ENCODE measurements around the gene NTF3.

The NTF3 gene

DNA sequence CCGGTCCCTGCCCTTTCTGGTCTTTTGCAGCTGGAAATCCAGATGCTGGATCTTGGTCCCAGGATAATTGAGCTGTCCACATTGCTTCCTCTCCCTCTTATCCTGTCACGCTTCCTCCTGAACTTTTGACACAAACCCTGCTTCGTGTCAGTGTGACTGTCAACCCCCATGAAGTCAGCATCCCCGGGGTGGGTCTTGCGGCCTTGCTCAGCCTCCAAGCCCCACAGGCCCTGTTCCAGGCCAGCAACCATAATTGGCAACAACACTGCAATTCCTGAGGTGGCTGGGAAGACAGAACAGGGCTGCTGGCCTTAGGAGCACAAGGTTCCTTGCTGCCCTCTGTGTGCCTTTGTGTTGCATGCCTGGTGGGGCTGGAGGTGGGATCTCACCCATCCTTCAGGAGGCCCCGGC lies 74.9 kb downstream of the NTF3 start:
- no peaks in the 10 kb centered on the region for H3K9me3 ChIP-seq (ENCODE audit: control insufficient read depth, low read length)
- no peak for DNase-seq (ENCODE audit: low read depth)
- H3K9ac ChIP-seq (ENCODE audit: low read length) = no peak overlapping the region
- H3K4me1 ChIP-seq (ENCODE audit: control insufficient read depth, insufficient read depth, low read length) = peaks cover 6% of the 10 kb centered on the region
- no peak overlapping the region for H3K4me3 ChIP-seq (ENCODE audit: low read length)
- H3K27me3 ChIP-seq (replicated peaks; ENCODE audit: control insufficient read depth, insufficient read depth, low read length) = peaks cover 14% of the 10 kb centered on the region
- H3K36me3 ChIP-seq (ENCODE audit: control insufficient read depth, insufficient read depth, low read length, severe bottlenecking) = no peaks in the 10 kb centered on the region

DNA sequence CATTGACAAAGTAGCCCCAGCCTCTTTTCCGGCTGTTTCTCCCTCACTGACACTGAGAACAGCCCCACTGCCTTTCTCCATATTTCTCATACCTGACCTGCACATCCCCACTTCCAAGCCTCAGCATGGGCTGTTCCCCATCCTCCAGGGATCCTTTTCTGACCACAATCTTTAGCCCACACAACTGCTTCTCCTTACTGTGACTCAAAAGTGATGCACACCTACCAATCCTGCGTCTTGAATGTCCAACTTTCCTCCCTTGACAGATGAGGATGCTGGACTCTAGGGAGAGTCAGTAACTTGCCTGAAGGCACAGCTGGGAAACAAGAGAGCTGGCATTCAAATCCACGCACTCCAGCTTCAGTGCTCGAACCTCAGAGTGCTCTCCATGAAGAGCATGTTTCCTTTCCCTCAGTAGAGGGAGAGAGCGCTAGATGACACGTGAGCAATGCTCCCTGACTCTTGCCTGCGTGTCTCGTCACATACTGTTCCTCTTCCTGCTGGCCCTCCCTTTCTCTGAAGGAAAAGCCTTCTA lies 75.6 kb downstream of the NTF3 start:
- Histone ChIP-seq H3K9me3 (ENCODE audit: control insufficient read depth, low read length) (no peaks in the 10 kb centered on the region), H3K9ac (ENCODE audit: low read length) (no peak overlapping the region), H3K4me3 (ENCODE audit: low read length) (no peak overlapping the region), H3K36me3 (ENCODE audit: control insufficient read depth, insufficient read depth, low read length, severe bottlenecking) (no peaks in the 10 kb centered on the region), H3K27me3 (replicated peaks; ENCODE audit: control insufficient read depth, insufficient read depth, low read length) (peaks cover 19% of the 10 kb centered on the region), H3K4me1 (ENCODE audit: control insufficient read depth, insufficient read depth, low read length) (peaks cover 9% of the 10 kb centered on the region)
- no peak for DNase-seq (ENCODE audit: low read depth)

DNA sequence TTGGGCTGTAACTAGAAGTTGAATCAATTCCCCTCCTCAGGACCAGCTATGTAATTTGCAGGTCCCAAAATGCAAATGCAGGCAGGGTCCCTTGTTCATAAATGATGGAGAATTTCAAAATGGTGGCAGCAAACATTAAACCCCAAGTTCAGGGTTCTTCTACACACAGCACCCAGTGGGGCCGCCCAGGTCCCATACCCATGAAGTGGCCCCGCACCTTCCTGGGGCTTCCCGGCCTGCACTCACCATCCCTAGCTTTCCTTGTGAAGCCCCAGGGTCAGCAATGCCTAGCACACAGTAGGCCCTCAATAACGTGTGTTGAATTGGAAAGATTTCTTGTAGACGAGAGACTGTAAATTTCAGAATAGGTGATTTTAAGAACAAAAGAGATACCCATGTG lies 76.0 kb downstream of the NTF3 start:
- Histone ChIP-seq H3K4me1 (ENCODE audit: control insufficient read depth, insufficient read depth, low read length) (peaks cover 9% of the 10 kb centered on the region), H3K9ac (ENCODE audit: low read length) (no peak overlapping the region), H3K4me3 (ENCODE audit: low read length) (no peak overlapping the region), H3K27me3 (replicated peaks; ENCODE audit: control insufficient read depth, insufficient read depth, low read length) (peaks cover 19% of the 10 kb centered on the region), H3K9me3 (ENCODE audit: control insufficient read depth, low read length) (no peaks in the 10 kb centered on the region), H3K36me3 (ENCODE audit: control insufficient read depth, insufficient read depth, low read length, severe bottlenecking) (no peaks in the 10 kb centered on the region)
- DNase-seq (ENCODE audit: low read depth) = no peak

DNA sequence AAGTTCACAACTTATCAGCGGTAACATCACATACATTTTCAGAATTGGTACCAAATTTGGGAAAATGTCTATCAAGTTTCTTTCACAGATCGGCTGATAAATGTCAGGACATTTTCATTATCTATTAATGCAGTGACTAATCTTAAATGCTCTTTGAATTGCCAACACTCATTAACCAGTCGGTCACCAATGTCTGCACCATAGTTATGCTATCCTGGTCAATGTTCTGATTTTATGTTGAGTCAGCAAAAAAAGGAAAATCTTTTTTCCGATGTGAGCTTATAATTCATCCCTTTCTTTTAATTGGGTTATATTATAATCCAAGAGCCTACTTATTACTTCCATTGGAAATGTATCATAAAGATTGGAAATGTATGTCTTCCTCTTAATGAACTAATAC lies 77.2 kb downstream of the NTF3 start:
- DNase-seq (ENCODE audit: low read depth) = no peak
- Histone ChIP-seq H3K9me3 (ENCODE audit: control insufficient read depth, low read length) (no peaks in the 10 kb centered on the region), H3K9ac (ENCODE audit: low read length) (no peak overlapping the region)

DNA sequence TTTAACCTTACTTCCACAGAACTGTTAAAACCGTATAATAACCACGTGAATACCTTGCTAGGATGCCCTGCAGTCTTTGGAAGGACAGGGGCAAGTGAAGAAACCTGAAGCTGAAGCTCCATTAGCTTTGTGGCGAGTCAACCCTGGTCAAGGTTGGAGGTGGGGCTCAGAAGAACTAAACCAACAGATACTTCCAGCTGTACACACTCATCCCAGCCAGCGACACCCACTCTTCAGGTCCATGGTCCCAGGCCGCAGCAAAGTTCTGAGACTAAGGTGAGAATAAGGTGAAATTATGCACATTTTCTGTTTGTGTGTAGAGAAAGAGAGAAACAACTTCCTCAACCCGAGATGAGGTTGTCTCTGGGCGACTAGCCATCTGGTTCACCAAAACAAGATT lies 77.6 kb downstream of the NTF3 start:
- H3K27me3 ChIP-seq (replicated peaks; ENCODE audit: control insufficient read depth, insufficient read depth, low read length) = peaks cover 19% of the 10 kb centered on the region
- no peaks in the 10 kb centered on the region for H3K36me3 ChIP-seq (ENCODE audit: control insufficient read depth, insufficient read depth, low read length, severe bottlenecking)
- H3K9ac ChIP-seq (ENCODE audit: low read length) = no peak overlapping the region
- H3K4me1 ChIP-seq (ENCODE audit: control insufficient read depth, insufficient read depth, low read length) = peaks cover 9% of the 10 kb centered on the region
- no peak overlapping the region for H3K4me3 ChIP-seq (ENCODE audit: low read length)
- H3K9me3 ChIP-seq (ENCODE audit: control insufficient read depth, low read length) = no peaks in the 10 kb centered on the region
- DNase-seq (ENCODE audit: low read depth) = no peak

More for the DNA sequence above, 77.2 kb downstream of the NTF3 start:
- peaks cover 9% of the 10 kb centered on the region for H3K4me1 ChIP-seq (ENCODE audit: control insufficient read depth, insufficient read depth, low read length)
- H3K4me3 ChIP-seq (ENCODE audit: low read length) = no peak overlapping the region
- H3K27me3 ChIP-seq (replicated peaks; ENCODE audit: control insufficient read depth, insufficient read depth, low read length) = peaks cover 19% of the 10 kb centered on the region
- H3K36me3 ChIP-seq (ENCODE audit: control insufficient read depth, insufficient read depth, low read length, severe bottlenecking) = no peaks in the 10 kb centered on the region

DNA sequence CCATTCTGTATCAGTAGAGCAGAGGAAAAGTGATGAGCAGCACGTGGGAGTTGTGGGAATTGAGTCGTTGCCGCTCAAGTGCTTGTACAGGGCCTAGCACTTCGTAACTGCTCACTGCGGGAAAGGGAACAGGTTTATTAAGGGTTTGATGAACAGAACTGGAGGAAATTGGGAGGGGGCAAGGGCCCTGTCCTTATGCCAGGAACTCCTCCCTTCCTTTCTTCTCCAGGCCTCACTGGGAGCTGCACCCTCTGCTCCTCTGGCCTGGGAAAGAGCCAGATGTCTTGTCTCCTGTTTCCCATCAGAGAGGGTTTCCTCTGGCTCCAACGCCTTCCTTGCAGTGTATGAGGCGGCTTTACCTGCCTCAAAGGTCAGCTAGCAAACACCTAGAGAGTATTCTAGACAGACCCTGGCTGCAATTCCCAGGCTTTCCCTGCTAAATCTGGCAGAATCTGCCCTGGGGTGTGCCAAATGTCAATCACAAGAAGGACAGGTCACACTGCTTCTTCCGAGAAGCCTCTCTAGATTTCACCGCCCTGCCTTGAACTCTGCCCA lies 78.4 kb downstream of the NTF3 start:
- H3K4me1 ChIP-seq (ENCODE audit: control insufficient read depth, insufficient read depth, low read length) = peaks cover 9% of the 10 kb centered on the region
- no peak for DNase-seq (ENCODE audit: low read depth)
- H3K9me3 ChIP-seq (ENCODE audit: control insufficient read depth, low read length) = no peaks in the 10 kb centered on the region
- no peak overlapping the region for H3K9ac ChIP-seq (ENCODE audit: low read length)
- H3K27me3 ChIP-seq (replicated peaks; ENCODE audit: control insufficient read depth, insufficient read depth, low read length) = peaks cover 19% of the 10 kb centered on the region
- H3K36me3 ChIP-seq (ENCODE audit: control insufficient read depth, insufficient read depth, low read length, severe bottlenecking) = no peaks in the 10 kb centered on the region
- H3K4me3 ChIP-seq (ENCODE audit: low read length) = no peak overlapping the region

DNA sequence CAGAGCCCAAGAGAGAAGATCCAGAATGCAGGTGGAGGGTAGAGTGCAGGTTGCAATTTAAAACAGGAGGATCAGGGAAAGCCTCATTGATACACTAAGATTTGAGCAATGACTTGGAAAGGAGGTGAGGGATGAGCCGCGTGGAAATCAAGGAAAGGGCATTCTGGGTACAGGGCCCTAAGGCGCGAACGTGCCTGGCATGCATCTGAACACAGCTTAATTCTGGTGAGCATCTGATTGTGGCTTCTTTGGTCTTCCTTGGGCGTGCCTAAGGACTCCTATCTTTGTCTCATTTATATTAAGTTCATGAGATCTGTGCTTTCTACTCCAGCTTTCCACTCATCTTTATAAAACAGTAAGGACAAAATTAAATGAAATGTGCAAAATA lies 79.3 kb downstream of the NTF3 start:
- Histone ChIP-seq H3K27me3 (replicated peaks; ENCODE audit: control insufficient read depth, insufficient read depth, low read length) (peaks cover 19% of the 10 kb centered on the region), H3K4me3 (ENCODE audit: low read length) (no peak overlapping the region), H3K9me3 (ENCODE audit: control insufficient read depth, low read length) (no peaks in the 10 kb centered on the region), H3K4me1 (ENCODE audit: control insufficient read depth, insufficient read depth, low read length) (peaks cover 9% of the 10 kb centered on the region), H3K9ac (ENCODE audit: low read length) (no peak overlapping the region), H3K36me3 (ENCODE audit: control insufficient read depth, insufficient read depth, low read length, severe bottlenecking) (no peaks in the 10 kb centered on the region)
- no peak for DNase-seq (ENCODE audit: low read depth)

DNA sequence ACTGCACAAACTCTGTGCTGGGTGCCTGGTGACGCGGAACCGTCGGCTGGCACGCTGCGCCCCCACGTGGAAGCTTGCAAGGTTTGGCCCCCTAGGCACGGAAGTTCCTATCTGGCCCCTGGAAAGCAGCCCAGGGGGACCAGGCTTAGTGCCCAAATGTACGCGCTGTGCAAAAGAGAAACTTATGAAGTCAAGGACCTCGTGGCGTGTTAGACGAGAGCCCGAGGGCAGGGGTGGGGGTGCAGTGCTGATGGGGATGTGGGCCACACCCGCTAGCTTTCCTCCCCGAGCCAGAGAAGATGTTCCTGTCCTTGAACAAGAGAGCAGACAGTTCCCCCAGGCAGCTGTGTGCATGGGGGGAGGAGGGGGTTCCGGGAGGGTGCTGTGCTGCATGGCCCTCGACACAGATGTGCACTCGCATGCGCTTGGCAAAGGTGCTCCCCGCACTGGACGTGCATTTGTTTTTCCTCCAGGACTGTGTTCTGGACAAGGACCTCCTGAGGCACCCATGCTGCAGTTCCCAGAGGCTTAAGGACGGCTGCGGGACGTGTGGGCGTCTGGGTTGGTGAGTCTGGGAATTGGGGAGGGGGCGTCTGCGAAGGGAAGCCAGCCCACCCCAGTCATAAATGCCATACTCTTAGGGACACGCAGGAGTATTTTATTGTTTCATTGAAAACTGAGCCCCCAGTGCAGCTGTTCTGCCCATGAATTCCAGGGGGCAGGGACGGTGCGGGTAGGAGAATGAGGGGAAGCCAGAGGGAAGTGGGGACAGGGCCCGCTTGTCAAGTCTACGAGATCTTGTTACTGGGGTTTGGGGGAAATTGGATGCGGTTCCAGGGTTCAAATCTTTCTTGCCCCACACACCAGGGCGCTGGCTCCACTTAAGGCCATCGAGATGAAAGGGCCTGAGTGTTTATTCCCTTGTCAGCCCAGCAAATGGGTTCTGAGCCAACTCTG lies 80.0 kb downstream of the NTF3 start:
- peak; percentile 51 for DNase-seq (ENCODE audit: low read depth)

DNA sequence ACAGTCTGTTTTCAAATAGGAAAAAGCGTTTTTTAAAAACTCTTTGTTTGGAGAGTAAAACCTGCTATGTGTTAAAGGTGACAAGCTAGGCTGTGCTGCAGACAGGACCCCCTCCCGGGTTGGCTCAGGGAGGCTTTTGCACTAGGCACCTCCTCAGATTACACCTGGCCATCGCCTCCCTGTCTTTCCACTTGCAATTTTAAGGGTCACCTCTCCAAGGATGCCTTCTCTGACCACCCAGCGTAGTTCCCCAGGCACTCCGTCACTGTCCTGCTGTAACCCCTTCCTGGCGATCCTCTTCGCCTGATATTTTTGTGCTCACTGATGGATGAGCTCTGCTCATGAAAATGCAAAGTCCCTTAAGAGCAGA lies 80.7 kb downstream of the NTF3 start:
- Histone ChIP-seq H3K4me3 (ENCODE audit: low read length) (no peak overlapping the region), H3K36me3 (ENCODE audit: control insufficient read depth, insufficient read depth, low read length, severe bottlenecking) (no peaks in the 10 kb centered on the region), H3K9ac (ENCODE audit: low read length) (no peak overlapping the region), H3K27me3 (replicated peaks; ENCODE audit: control insufficient read depth, insufficient read depth, low read length) (peaks cover 19% of the 10 kb centered on the region), H3K9me3 (ENCODE audit: control insufficient read depth, low read length) (no peaks in the 10 kb centered on the region), H3K4me1 (ENCODE audit: control insufficient read depth, insufficient read depth, low read length) (peaks cover 4% of the 10 kb centered on the region)
- no peak for DNase-seq (ENCODE audit: low read depth)

More for the DNA sequence above, 80.0 kb downstream of the NTF3 start:
- no peak overlapping the region for H3K4me3 ChIP-seq (ENCODE audit: low read length)
- no peaks in the 10 kb centered on the region for H3K9me3 ChIP-seq (ENCODE audit: control insufficient read depth, low read length)
- no peak overlapping the region for H3K9ac ChIP-seq (ENCODE audit: low read length)
- no peaks in the 10 kb centered on the region for H3K36me3 ChIP-seq (ENCODE audit: control insufficient read depth, insufficient read depth, low read length, severe bottlenecking)
- H3K4me1 ChIP-seq (ENCODE audit: control insufficient read depth, insufficient read depth, low read length) = peaks cover 7% of the 10 kb centered on the region
- peaks cover 19% of the 10 kb centered on the region for H3K27me3 ChIP-seq (replicated peaks; ENCODE audit: control insufficient read depth, insufficient read depth, low read length)

DNA sequence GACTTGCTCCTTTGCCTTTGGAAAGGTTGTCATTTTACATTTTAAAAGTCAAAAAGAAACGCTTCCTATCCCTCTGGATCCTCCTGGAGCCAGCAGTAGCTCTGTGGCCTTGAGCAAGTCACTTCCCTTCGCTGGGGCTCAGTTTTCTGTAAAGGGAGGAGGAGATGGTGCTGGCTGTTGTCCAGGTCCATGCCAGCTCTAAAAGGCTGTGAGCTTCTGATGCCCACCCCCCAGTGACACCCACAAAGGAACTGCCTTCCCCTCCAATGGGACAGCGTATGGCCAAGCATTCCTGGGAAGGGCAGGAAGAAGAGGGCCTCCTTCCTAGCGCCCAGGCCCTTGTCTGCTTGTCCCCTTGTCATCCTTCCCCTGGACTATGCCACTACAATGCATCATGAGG lies 81.5 kb downstream of the NTF3 start:
- Histone ChIP-seq H3K27me3 (replicated peaks; ENCODE audit: control insufficient read depth, insufficient read depth, low read length) (peaks cover 19% of the 10 kb centered on the region), H3K4me1 (ENCODE audit: control insufficient read depth, insufficient read depth, low read length) (peaks cover 4% of the 10 kb centered on the region), H3K4me3 (ENCODE audit: low read length) (no peak overlapping the region), H3K9ac (ENCODE audit: low read length) (no peak overlapping the region), H3K36me3 (ENCODE audit: control insufficient read depth, insufficient read depth, low read length, severe bottlenecking) (no peaks in the 10 kb centered on the region), H3K9me3 (ENCODE audit: control insufficient read depth, low read length) (no peaks in the 10 kb centered on the region)
- DNase-seq (ENCODE audit: low read depth) = no peak

DNA sequence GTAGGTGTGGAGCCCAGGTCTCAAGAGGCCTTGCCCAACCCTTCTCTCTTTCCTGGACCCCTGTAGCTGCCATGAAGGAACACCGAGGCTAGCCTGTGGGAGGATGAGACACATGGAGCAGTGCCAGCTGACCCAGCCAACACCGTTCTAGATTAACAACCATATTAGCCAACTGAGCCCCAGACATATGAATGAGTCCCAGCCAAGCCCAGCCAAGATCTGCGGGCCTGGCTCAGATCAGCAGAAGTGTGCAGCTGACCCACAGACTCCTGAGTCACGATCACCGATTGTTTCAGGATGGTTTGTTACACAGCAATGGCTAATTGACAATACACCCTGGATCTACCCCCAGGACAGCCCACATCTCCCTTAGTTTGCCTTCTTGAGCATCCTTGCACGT lies 82.1 kb downstream of the NTF3 start:
- Histone ChIP-seq H3K9me3 (ENCODE audit: control insufficient read depth, low read length) (no peaks in the 10 kb centered on the region), H3K4me3 (ENCODE audit: low read length) (no peak overlapping the region), H3K4me1 (ENCODE audit: control insufficient read depth, insufficient read depth, low read length) (peaks cover 4% of the 10 kb centered on the region), H3K27me3 (replicated peaks; ENCODE audit: control insufficient read depth, insufficient read depth, low read length) (peaks cover 20% of the 10 kb centered on the region), H3K9ac (ENCODE audit: low read length) (no peak overlapping the region), H3K36me3 (ENCODE audit: control insufficient read depth, insufficient read depth, low read length, severe bottlenecking) (no peaks in the 10 kb centered on the region)
- DNase-seq (ENCODE audit: low read depth) = no peak
